ENCODE data around the gene CCNI.
"Not testable (repeated sequence)": the region's sequence is repeated elsewhere in the genome, so short reads cannot be mapped to it uniquely, and the experiment has no call there.

Gene CCNI

DNA sequence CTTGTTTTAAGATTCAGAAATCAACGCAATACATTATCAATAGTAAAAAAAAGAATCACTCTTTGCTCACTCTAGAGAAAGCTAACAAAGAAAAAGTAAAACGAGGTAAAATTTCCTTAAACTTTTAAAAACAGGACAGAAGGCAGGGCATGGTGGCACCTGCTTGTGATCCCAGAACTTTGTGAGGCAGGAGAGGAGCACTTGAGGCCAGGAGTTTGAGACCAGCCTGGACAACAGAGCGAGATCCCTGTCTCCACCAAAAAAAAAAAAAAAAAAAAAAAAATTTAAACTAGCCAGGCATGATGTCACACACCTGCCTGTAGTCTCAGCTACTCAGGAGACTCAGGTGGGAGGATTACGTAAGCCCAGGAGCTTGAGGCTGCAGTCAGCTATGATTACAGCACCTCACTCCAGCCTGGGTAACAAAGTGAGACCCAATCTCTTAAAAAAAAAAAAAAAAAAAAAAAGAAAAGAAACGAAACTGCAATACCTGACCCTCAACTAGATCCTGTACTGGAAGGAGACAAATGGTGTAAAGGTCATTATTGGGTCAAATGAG lies 3.5 kb downstream of the CCNI start:
- Histone ChIP-seq H3K9ac (ENCODE audit: low read depth, low read length) (peak overlapping the region; percentile 86; the same call in 1 of the 2 replicates), H3K36me3 (ENCODE audit: insufficient read depth, low read length) (peaks cover 13% of the 10 kb centered on the region), H3K9me3 (ENCODE audit: insufficient read depth, low read length, severe bottlenecking) (no peaks in the 10 kb centered on the region), H4K20me1 (ENCODE audit: insufficient read depth, low read length) (peaks cover 73% of the 10 kb centered on the region), H3K4me2 (ENCODE audit: insufficient read depth, low read length) (peak overlapping the region; percentile 80), H3K27ac (ENCODE audit: low read length) (no peak overlapping the region), H3K4me3 (ENCODE audit: low read depth in 1 of 2, low read length in 2 of 2) (peak overlapping the region in 1 of 2 experiments; percentile 97; a peak in 2 of 4 replicates), H2AFZ (ENCODE audit: low read depth, low read length) (no peak overlapping the region), H3K4me1 (ENCODE audit: insufficient read depth, low read length) (peaks cover 47% of the 10 kb centered on the region), H3K79me2 (ENCODE audit: insufficient read depth, low read length) (peaks cover 95% of the 10 kb centered on the region), H3K27me3 (ENCODE audit: insufficient read depth, low read length, poor library complexity) (no peaks in the 10 kb centered on the region)
- no peak for DNase-seq
- TF ChIP-seq EZH2 (IDR thresholded peaks at IDR 0.05; ENCODE audit: borderline replicate concordance, low read depth, low read length, severe bottlenecking): no peak
- TF ChIP-seq, protein P1, sequence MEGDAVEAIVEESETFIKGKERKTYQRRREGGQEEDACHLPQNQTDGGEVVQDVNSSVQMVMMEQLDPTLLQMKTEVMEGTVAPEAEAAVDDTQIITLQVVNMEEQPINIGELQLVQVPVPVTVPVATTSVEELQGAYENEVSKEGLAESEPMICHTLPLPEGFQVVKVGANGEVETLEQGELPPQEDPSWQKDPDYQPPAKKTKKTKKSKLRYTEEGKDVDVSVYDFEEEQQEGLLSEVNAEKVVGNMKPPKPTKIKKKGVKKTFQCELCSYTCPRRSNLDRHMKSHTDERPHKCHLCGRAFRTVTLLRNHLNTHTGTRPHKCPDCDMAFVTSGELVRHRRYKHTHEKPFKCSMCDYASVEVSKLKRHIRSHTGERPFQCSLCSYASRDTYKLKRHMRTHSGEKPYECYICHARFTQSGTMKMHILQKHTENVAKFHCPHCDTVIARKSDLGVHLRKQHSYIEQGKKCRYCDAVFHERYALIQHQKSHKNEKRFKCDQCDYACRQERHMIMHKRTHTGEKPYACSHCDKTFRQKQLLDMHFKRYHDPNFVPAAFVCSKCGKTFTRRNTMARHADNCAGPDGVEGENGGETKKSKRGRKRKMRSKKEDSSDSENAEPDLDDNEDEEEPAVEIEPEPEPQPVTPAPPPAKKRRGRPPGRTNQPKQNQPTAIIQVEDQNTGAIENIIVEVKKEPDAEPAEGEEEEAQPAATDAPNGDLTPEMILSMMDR (IDR thresholded peaks at IDR 0.05; ENCODE audit: borderline replicate concordance, extremely low read depth, low read length, poor library complexity, severe bottlenecking): no peak
- no peak for ATAC-seq (ENCODE audit: insufficient read depth, low read depth)

DNA sequence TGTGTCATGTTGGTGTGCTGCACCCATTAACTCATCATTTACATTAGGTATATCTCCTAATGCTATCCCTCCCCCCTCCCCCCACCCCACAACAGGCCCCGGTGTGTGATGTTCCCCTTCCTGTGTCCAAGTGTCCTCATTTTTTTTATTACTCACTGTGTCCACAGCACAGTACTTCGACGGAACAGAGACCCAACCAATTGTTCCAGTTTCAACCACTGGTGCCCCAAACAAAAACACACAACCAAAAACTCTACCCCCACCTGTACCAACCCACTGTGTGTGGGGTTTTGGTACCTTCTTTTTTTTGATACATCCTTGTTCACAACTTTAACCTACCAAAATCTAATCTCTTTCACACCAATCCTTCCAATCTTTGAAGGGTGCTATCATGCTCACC lies 6.3 kb downstream of the CCNI start:
- not testable (repeated sequence) for ATAC-seq (ENCODE audit: insufficient read depth, low read depth); H2AFZ ChIP-seq (ENCODE audit: low read depth, low read length); H3K4me2 ChIP-seq (ENCODE audit: insufficient read depth, low read length); H3K27me3 ChIP-seq (ENCODE audit: insufficient read depth, low read length, poor library complexity); H3K27ac ChIP-seq (ENCODE audit: low read length); H3K4me3 ChIP-seq (ENCODE audit: low read depth in 1 of 2, low read length in 2 of 2); H3K9ac ChIP-seq (ENCODE audit: low read depth, low read length); H3K9me3 ChIP-seq (ENCODE audit: insufficient read depth, low read length, severe bottlenecking); DNase-seq
- Histone ChIP-seq H3K79me2 (ENCODE audit: insufficient read depth, low read length) (peaks cover 98% of the 10 kb centered on the region), H4K20me1 (ENCODE audit: insufficient read depth, low read length) (peaks cover 90% of the 10 kb centered on the region), H3K4me1 (ENCODE audit: insufficient read depth, low read length) (peaks cover 39% of the 10 kb centered on the region), H3K36me3 (ENCODE audit: insufficient read depth, low read length) (peaks cover 40% of the 10 kb centered on the region)

GRCh38 chr4:77065382-77065781 lies 10.4 kb downstream of the CCNI start:
- peaks cover 94% of the 10 kb centered on the region for H3K79me2 ChIP-seq (ENCODE audit: insufficient read depth, low read length)

DNA sequence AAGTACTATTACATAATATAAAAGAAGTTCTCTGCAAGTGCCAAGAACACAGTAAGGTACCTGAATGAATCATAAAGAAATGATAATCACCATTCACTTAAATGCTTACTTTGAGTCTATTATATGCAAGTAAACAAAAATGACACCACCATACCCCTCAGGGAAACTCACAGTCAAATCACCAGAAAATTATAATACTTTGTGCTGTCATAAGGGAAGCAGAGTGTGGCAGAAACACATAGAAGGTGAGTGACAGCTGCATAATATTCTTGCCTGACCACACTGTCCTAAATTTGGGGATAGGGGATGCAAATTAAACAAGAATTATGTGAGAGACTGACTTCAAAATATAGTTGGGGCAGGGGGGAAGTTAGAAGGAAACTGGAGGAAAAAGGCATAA lies 12.9 kb downstream of the CCNI start:
- Histone ChIP-seq H4K20me1 (ENCODE audit: insufficient read depth, low read length) (peaks cover 55% of the 10 kb centered on the region), H2AFZ (ENCODE audit: low read depth, low read length) (no peak overlapping the region), H3K4me1 (ENCODE audit: insufficient read depth, low read length) (no peaks in the 10 kb centered on the region), H3K9ac (ENCODE audit: low read depth, low read length) (no peak overlapping the region), H3K36me3 (ENCODE audit: insufficient read depth, low read length) (peaks cover 89% of the 10 kb centered on the region), H3K27me3 (ENCODE audit: insufficient read depth, low read length, poor library complexity) (no peaks in the 10 kb centered on the region), H3K4me3 (ENCODE audit: low read depth in 1 of 2, low read length in 2 of 2) (no peak overlapping the region), H3K4me2 (ENCODE audit: insufficient read depth, low read length) (no peak overlapping the region), H3K27ac (ENCODE audit: low read length) (no peak overlapping the region), H3K9me3 (ENCODE audit: insufficient read depth, low read length, severe bottlenecking) (no peaks in the 10 kb centered on the region), H3K79me2 (ENCODE audit: insufficient read depth, low read length) (peaks cover 91% of the 10 kb centered on the region)
- no peak for DNase-seq
- TF ChIP-seq, protein P1 (IDR thresholded peaks at IDR 0.05; ENCODE audit: borderline replicate concordance, extremely low read depth, low read length, poor library complexity, severe bottlenecking): no peak
- TF ChIP-seq EZH2 (IDR thresholded peaks at IDR 0.05; ENCODE audit: borderline replicate concordance, low read depth, low read length, severe bottlenecking): no peak
- no peak for ATAC-seq (ENCODE audit: insufficient read depth, low read depth)

More at GRCh38 chr4:77065382-77065781, 10.4 kb downstream of the CCNI start:
- Histone ChIP-seq H3K9me3 (ENCODE audit: insufficient read depth, low read length, severe bottlenecking) (no peaks in the 10 kb centered on the region), H2AFZ (ENCODE audit: low read depth, low read length) (no peak overlapping the region), H3K4me2 (ENCODE audit: insufficient read depth, low read length) (no peak overlapping the region), H4K20me1 (ENCODE audit: insufficient read depth, low read length) (peaks cover 67% of the 10 kb centered on the region), H3K4me1 (ENCODE audit: insufficient read depth, low read length) (peaks cover under 1% of the 10 kb centered on the region; the same call in 1 of the 2 replicates), H3K27ac (ENCODE audit: low read length) (no peak overlapping the region), H3K36me3 (ENCODE audit: insufficient read depth, low read length) (peaks cover 69% of the 10 kb centered on the region), H3K4me3 (ENCODE audit: low read depth in 1 of 2, low read length in 2 of 2) (no peak overlapping the region), H3K9ac (ENCODE audit: low read depth, low read length) (no peak overlapping the region), H3K27me3 (ENCODE audit: insufficient read depth, low read length, poor library complexity) (no peaks in the 10 kb centered on the region)
- DNase-seq: no peak
- no peak for ATAC-seq (ENCODE audit: insufficient read depth, low read depth)
- TF ChIP-seq EZH2 (IDR thresholded peaks at IDR 0.05; ENCODE audit: borderline replicate concordance, low read depth, low read length, severe bottlenecking): no peak
- TF ChIP-seq, protein P1 (IDR thresholded peaks at IDR 0.05; ENCODE audit: borderline replicate concordance, extremely low read depth, low read length, poor library complexity, severe bottlenecking): no peak

All from DND-41 (cell line).